Stomach smooth muscle (tissue), 2 donors: ENCODE results near the gene ZBTB42.
"Not testable (repeated sequence)": the region's sequence is repeated elsewhere in the genome, so short reads cannot be mapped to it uniquely, and the experiment has no call there.

Source experiments
- H3K27ac ChIP-seq: one replicate; pipeline ENCODE4 v1.7.0; 2013; ENCODE audit warnings: mild to moderate bottlenecking, low read length, inconsistent platforms
- H3K27me3 ChIP-seq, 2 donors: one replicate each; pipeline ENCODE4 v1.7.0; 2013; ENCODE audit warnings: low read length in 2 of 2; ENCODE audit not compliant: insufficient read depth in 2 of 2, control insufficient read depth in 1 of 2
- H3K36me3 ChIP-seq, 2 donors: one replicate each; pipeline ENCODE4 v1.7.0; 2013; ENCODE audit warnings: low read length in 2 of 2; ENCODE audit not compliant: control insufficient read depth in 2 of 2, insufficient read depth in 2 of 2
- H3K4me1 ChIP-seq: one replicate; pipeline ENCODE4 v1.7.0; 2013; ENCODE audit warnings: low read length; ENCODE audit not compliant: control insufficient read depth, insufficient read depth
- H3K4me3 ChIP-seq, 2 donors: one replicate each; pipeline ENCODE4 v1.7.0; 2013; ENCODE audit warnings: low read length in 2 of 2
- H3K9ac ChIP-seq, 2 donors: one replicate each; pipeline ENCODE4 v1.7.0; 2013; ENCODE audit warnings: low read length in 2 of 2, mild to moderate bottlenecking in 1 of 2
- H3K9me3 ChIP-seq, 2 donors: one replicate each; pipeline ENCODE4 v1.7.0; 2013; ENCODE audit warnings: low read length in 2 of 2; ENCODE audit not compliant: control insufficient read depth in 2 of 2
- donor health status: healthy.
- donor health status: Pancreatic carcinoma.

Gene ZBTB42

GRCh38 chr14:104805326-104805678 is 4.4 kb downstream of the ZBTB42 start:
- Histone ChIP-seq H3K27ac (no peak overlapping the region), H3K4me3 (no peak overlapping the region)

GRCh38 chr14:104805941-104806624 is 5.2 kb downstream of the ZBTB42 start:
- Histone ChIP-seq H3K27ac (no peak overlapping the region), H3K9ac (no peak overlapping the region), H3K4me1 (peaks cover 47% of the 10 kb centered on the region)

More at GRCh38 chr14:104805326-104805678, 4.4 kb downstream of the ZBTB42 start:
- peaks cover 49% of the 10 kb centered on the region for H3K4me1 ChIP-seq
- no peak overlapping the region for H3K9ac ChIP-seq
- no peaks in the 10 kb centered on the region for H3K27me3 ChIP-seq
- no peaks in the 10 kb centered on the region for H3K9me3 ChIP-seq
- H3K36me3 ChIP-seq: no peaks in the 10 kb centered on the region

GRCh38 chr14:104806625-104807465 is 5.9 kb downstream of the ZBTB42 start:
- no peak overlapping the region for H3K27ac ChIP-seq

More at GRCh38 chr14:104805941-104806624, 5.2 kb downstream of the ZBTB42 start:
- Histone ChIP-seq H3K4me3 (no peak overlapping the region), H3K9me3 (no peaks in the 10 kb centered on the region), H3K27me3 (no peaks in the 10 kb centered on the region), H3K36me3 (no peaks in the 10 kb centered on the region)

GRCh38 chr14:104808456-104808855 is 7.6 kb downstream of the ZBTB42 start:
- H3K27ac ChIP-seq: no peak overlapping the region
- H3K36me3 ChIP-seq: no peaks in the 10 kb centered on the region
- H3K9ac ChIP-seq: no peak overlapping the region
- H3K4me1 ChIP-seq: peaks cover 23% of the 10 kb centered on the region
- no peaks in the 10 kb centered on the region for H3K9me3 ChIP-seq
- H3K4me3 ChIP-seq: no peak overlapping the region
- no peaks in the 10 kb centered on the region for H3K27me3 ChIP-seq

More at GRCh38 chr14:104806625-104807465, 5.9 kb downstream of the ZBTB42 start:
- Histone ChIP-seq H3K4me3 (no peak overlapping the region), H3K36me3 (no peaks in the 10 kb centered on the region), H3K9ac (no peak overlapping the region), H3K4me1 (peaks cover 39% of the 10 kb centered on the region), H3K9me3 (no peaks in the 10 kb centered on the region), H3K27me3 (no peaks in the 10 kb centered on the region)

- Histone ChIP-seq H3K27ac (no peak overlapping the region), H3K9me3 (no peaks in the 10 kb centered on the region), H3K36me3 (no peaks in the 10 kb centered on the region), H3K9ac (no peak overlapping the region), H3K4me3 (no peak overlapping the region), H3K27me3 (no peaks in the 10 kb centered on the region), H3K4me1 (peaks cover 17% of the 10 kb centered on the region)
Observed at GRCh38 chr14:104810316-104810715, 9.4 kb downstream of the ZBTB42 start.

GRCh38 chr14:104813286-104813685 is 12.4 kb downstream of the ZBTB42 start:
- no peaks in the 10 kb centered on the region for H3K36me3 ChIP-seq
- peaks cover 25% of the 10 kb centered on the region for H3K4me1 ChIP-seq
- no peaks in the 10 kb centered on the region for H3K9me3 ChIP-seq
- H3K27me3 ChIP-seq: no peaks in the 10 kb centered on the region
- no peak overlapping the region for H3K4me3 ChIP-seq
- no peak overlapping the region for H3K27ac ChIP-seq
- peak overlapping the region in 1 of 2 donors; percentile 30 for H3K9ac ChIP-seq

GRCh38 chr14:104814701-104815100 is 13.8 kb downstream of the ZBTB42 start:
- not testable (repeated sequence) for H3K9me3 ChIP-seq, H3K36me3 ChIP-seq, H3K27me3 ChIP-seq, H3K27ac ChIP-seq
- Histone ChIP-seq H3K4me3 (peak overlapping the region; percentile 67 to 88), H3K9ac (peak overlapping the region in 1 of 2 donors; percentile 73), H3K4me1 (peaks cover 25% of the 10 kb centered on the region)

GRCh38 chr14:104816616-104816884 is 15.6 kb downstream of the ZBTB42 start:
- Histone ChIP-seq H3K9ac (peak overlapping the region; percentile 73 to 89), H3K4me1 (peaks cover 33% of the 10 kb centered on the region), H3K27ac (peak overlapping the region; percentile 89), H3K4me3 (peak overlapping the region; percentile 79 to 88), H3K9me3 (no peaks in the 10 kb centered on the region), H3K36me3 (no peaks in the 10 kb centered on the region), H3K27me3 (peaks cover 0 to 1% of the 10 kb centered on the region in 2 donors)

- no peaks in the 10 kb centered on the region for H3K36me3 ChIP-seq
- H3K9ac ChIP-seq: no peak overlapping the region
- no peaks in the 10 kb centered on the region for H3K9me3 ChIP-seq
- H3K4me3 ChIP-seq: no peak overlapping the region
- H3K27me3 ChIP-seq: peaks cover 0 to 5% of the 10 kb centered on the region in 2 donors
- H3K4me1 ChIP-seq: peaks cover 33% of the 10 kb centered on the region
- H3K27ac ChIP-seq: no peak overlapping the region
Observed at GRCh38 chr14:104817930-104818713, 17.2 kb downstream of the ZBTB42 start.

- H3K36me3 ChIP-seq: no peaks in the 10 kb centered on the region
- H3K4me3 ChIP-seq: no peak overlapping the region
- no peaks in the 10 kb centered on the region for H3K9me3 ChIP-seq
- H3K27ac ChIP-seq: no peak overlapping the region
- peaks cover 33% of the 10 kb centered on the region for H3K4me1 ChIP-seq
- H3K9ac ChIP-seq: no peak overlapping the region
- peaks cover 0 to 5% of the 10 kb centered on the region in 2 donors for H3K27me3 ChIP-seq
Observed at GRCh38 chr14:104818714-104819161, 17.8 kb downstream of the ZBTB42 start.
